Neutrophil (primary cell): ENCODE data around the gene LAMC2.

Source experiments
- H3K27ac ChIP-seq: fragments of 200-600 bp; sonication (generic); 2 replicates; pipeline ENCODE4 v1.5.1; 2016; ENCODE audit warnings: mild to moderate bottlenecking, moderate library complexity
- H3K27me3 ChIP-seq: fragments of 200-600 bp; sonication (generic); 2 replicates; pipeline ENCODE4 v1.6.0; 2016; ENCODE audit warnings: mild to moderate bottlenecking
- H3K36me3 ChIP-seq: fragments of 200-600 bp; sonication (generic); 2 replicates; pipeline ENCODE4 v1.5.1; 2017
- H3K4me1 ChIP-seq, 2 experiments: fragments of 200-600 bp in 1 of 2; sonication (generic) in 1 of 2; 1 replicate in 1 of 2; 2 replicates in 1 of 2; pipeline versions ENCODE4 v1.5.1 to v1.6.1; 2013 to 2016; ENCODE audit warnings: low read depth in 1 of 2, low read length in 1 of 2, mild to moderate bottlenecking in 1 of 2, moderate library complexity in 1 of 2; ENCODE audit not compliant: control insufficient read depth in 1 of 2, insufficient read depth in 1 of 2
- H3K4me3 ChIP-seq, 2 experiments: fragments of 200-600 bp in 1 of 2; sonication (generic) in 1 of 2; 1 replicate in 1 of 2; 2 replicates in 1 of 2; pipeline ENCODE4 v1.5.1; 2013 to 2016; ENCODE audit warnings: low read depth in 1 of 2, low read length in 1 of 2, mild to moderate bottlenecking in 1 of 2, moderate library complexity in 1 of 2
- H3K9me3 ChIP-seq: fragments of 200-600 bp; sonication (generic); 2 replicates; pipeline ENCODE4 v1.5.1; 2016
- CTCF ChIP-seq: fragments of 200-600 bp; sonication (generic); IDR thresholded peaks from 2 replicates; pipeline ENCODE4 v1.5.1; 2016; ENCODE audit warnings: antibody characterized with exemption

LAMC2 gene

GRCh38 chr1:183287191-183287675 is 101.2 kb downstream of the LAMC2 start:
- Histone ChIP-seq H3K4me3 (no peak overlapping the region), H3K27ac (no peak overlapping the region), H3K4me1 (no peaks in the 10 kb centered on the region), H3K27me3 (no peaks in the 10 kb centered on the region), H3K9me3 (no peaks in the 10 kb centered on the region), H3K36me3 (no peaks in the 10 kb centered on the region)
- no peak for TF ChIP-seq CTCF

- no peaks in the 10 kb centered on the region for H3K27me3 ChIP-seq
- TF ChIP-seq CTCF: no peak
- H3K27ac ChIP-seq: no peak overlapping the region
- H3K36me3 ChIP-seq: no peaks in the 10 kb centered on the region
- no peaks in the 10 kb centered on the region for H3K9me3 ChIP-seq
- H3K4me1 ChIP-seq: no peaks in the 10 kb centered on the region
- no peak overlapping the region for H3K4me3 ChIP-seq
Measured at GRCh38 chr1:183288583-183288982, 102.5 kb downstream of the LAMC2 start.

- Histone ChIP-seq H3K27ac (no peak overlapping the region), H3K4me3 (no peak overlapping the region), H3K36me3 (no peaks in the 10 kb centered on the region), H3K9me3 (no peaks in the 10 kb centered on the region), H3K27me3 (no peaks in the 10 kb centered on the region), H3K4me1 (no peaks in the 10 kb centered on the region)
- no peak for TF ChIP-seq CTCF
Measured at GRCh38 chr1:183289051-183289496, 103.0 kb downstream of the LAMC2 start.

- Histone ChIP-seq H3K9me3 (no peaks in the 10 kb centered on the region), H3K4me1 (no peaks in the 10 kb centered on the region), H3K36me3 (no peaks in the 10 kb centered on the region), H3K4me3 (no peak overlapping the region), H3K27ac (no peak overlapping the region), H3K27me3 (no peaks in the 10 kb centered on the region)
- TF ChIP-seq CTCF: no peak
Measured at GRCh38 chr1:183290628-183291027, 104.6 kb downstream of the LAMC2 start.

- H3K9me3 ChIP-seq: no peaks in the 10 kb centered on the region
- no peaks in the 10 kb centered on the region for H3K36me3 ChIP-seq
- H3K4me1 ChIP-seq: no peaks in the 10 kb centered on the region
- no peak overlapping the region for H3K27ac ChIP-seq
- H3K27me3 ChIP-seq: no peaks in the 10 kb centered on the region
- TF ChIP-seq CTCF: no peak
- no peak overlapping the region for H3K4me3 ChIP-seq
Measured at GRCh38 chr1:183291216-183291762, 105.2 kb downstream of the LAMC2 start.
